Measurements from ENCODE around the gene TNF.

The TNF gene

DNA sequence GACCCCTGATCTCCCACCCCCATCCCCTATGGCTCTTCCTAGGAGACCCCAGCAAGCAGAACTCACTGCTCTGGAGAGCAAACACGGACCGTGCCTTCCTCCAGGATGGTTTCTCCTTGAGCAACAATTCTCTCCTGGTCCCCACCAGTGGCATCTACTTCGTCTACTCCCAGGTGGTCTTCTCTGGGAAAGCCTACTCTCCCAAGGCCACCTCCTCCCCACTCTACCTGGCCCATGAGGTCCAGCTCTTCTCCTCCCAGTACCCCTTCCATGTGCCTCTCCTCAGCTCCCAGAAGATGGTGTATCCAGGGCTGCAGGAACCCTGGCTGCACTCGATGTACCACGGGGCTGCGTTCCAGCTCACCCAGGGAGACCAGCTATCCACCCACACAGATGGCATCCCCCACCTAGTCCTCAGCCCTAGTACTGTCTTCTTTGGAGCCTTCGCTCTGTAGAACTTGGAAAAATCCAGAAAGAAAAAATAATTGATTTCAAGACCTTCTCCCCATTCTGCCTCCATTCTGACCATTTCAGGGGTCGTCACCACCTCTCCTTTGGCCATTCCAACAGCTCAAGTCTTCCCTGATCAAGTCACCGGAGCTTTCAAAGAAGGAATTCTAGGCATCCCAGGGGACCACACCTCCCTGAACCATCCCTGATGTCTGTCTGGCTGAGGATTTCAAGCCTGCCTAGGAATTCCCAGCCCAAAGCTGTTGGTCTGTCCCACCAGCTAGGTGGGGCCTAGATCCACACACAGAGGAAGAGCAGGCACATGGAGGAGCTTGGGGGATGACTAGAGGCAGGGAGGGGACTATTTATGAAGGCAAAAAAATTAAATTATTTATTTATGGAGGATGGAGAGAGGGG lies 1.9 kb upstream of the TNF start:
- no peak for DNase-seq

DNA sequence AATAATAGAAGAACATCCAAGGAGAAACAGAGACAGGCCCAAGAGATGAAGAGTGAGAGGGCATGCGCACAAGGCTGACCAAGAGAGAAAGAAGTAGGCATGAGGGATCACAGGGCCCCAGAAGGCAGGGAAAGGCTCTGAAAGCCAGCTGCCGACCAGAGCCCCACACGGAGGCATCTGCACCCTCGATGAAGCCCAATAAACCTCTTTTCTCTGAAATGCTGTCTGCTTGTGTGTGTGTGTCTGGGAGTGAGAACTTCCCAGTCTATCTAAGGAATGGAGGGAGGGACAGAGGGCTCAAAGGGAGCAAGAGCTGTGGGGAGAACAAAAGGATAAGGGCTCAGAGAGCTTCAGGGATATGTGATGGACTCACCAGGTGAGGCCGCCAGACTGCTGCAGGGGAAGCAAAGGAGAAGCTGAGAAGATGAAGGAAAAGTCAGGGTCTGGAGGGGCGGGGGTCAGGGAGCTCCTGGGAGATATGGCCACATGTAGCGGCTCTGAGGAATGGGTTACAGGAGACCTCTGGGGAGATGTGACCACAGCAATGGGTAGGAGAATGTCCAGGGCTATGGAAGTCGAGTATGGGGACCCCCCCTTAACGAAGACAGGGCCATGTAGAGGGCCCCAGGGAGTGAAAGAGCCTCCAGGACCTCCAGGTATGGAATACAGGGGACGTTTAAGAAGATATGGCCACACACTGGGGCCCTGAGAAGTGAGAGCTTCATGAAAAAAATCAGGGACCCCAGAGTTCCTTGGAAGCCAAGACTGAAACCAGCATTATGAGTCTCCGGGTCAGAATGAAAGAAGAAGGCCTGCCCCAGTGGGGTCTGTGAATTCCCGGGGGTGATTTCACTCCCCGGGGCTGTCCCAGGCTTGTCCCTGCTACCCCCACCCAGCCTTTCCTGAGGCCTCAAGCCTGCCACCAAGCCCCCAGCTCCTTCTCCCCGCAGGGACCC lies 981 bp upstream of the TNF start:
- no peak for DNase-seq

DNA sequence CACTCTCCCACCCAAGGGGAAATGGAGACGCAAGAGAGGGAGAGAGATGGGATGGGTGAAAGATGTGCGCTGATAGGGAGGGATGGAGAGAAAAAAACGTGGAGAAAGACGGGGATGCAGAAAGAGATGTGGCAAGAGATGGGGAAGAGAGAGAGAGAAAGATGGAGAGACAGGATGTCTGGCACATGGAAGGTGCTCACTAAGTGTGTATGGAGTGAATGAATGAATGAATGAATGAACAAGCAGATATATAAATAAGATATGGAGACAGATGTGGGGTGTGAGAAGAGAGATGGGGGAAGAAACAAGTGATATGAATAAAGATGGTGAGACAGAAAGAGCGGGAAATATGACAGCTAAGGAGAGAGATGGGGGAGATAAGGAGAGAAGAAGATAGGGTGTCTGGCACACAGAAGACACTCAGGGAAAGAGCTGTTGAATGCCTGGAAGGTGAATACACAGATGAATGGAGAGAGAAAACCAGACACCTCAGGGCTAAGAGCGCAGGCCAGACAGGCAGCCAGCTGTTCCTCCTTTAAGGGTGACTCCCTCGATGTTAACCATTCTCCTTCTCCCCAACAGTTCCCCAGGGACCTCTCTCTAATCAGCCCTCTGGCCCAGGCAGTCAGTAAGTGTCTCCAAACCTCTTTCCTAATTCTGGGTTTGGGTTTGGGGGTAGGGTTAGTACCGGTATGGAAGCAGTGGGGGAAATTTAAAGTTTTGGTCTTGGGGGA lies 754 bp downstream of the TNF start:
- no peak for DNase-seq

DNA sequence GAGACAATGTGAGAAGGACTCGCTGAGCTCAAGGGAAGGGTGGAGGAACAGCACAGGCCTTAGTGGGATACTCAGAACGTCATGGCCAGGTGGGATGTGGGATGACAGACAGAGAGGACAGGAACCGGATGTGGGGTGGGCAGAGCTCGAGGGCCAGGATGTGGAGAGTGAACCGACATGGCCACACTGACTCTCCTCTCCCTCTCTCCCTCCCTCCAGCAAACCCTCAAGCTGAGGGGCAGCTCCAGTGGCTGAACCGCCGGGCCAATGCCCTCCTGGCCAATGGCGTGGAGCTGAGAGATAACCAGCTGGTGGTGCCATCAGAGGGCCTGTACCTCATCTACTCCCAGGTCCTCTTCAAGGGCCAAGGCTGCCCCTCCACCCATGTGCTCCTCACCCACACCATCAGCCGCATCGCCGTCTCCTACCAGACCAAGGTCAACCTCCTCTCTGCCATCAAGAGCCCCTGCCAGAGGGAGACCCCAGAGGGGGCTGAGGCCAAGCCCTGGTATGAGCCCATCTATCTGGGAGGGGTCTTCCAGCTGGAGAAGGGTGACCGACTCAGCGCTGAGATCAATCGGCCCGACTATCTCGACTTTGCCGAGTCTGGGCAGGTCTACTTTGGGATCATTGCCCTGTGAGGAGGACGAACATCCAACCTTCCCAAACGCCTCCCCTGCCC lies 1.7 kb downstream of the TNF start:
- no peak for DNase-seq

DNA sequence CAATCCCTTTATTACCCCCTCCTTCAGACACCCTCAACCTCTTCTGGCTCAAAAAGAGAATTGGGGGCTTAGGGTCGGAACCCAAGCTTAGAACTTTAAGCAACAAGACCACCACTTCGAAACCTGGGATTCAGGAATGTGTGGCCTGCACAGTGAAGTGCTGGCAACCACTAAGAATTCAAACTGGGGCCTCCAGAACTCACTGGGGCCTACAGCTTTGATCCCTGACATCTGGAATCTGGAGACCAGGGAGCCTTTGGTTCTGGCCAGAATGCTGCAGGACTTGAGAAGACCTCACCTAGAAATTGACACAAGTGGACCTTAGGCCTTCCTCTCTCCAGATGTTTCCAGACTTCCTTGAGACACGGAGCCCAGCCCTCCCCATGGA lies 2.2 kb downstream of the TNF start:
- no peak for DNase-seq

DNA sequence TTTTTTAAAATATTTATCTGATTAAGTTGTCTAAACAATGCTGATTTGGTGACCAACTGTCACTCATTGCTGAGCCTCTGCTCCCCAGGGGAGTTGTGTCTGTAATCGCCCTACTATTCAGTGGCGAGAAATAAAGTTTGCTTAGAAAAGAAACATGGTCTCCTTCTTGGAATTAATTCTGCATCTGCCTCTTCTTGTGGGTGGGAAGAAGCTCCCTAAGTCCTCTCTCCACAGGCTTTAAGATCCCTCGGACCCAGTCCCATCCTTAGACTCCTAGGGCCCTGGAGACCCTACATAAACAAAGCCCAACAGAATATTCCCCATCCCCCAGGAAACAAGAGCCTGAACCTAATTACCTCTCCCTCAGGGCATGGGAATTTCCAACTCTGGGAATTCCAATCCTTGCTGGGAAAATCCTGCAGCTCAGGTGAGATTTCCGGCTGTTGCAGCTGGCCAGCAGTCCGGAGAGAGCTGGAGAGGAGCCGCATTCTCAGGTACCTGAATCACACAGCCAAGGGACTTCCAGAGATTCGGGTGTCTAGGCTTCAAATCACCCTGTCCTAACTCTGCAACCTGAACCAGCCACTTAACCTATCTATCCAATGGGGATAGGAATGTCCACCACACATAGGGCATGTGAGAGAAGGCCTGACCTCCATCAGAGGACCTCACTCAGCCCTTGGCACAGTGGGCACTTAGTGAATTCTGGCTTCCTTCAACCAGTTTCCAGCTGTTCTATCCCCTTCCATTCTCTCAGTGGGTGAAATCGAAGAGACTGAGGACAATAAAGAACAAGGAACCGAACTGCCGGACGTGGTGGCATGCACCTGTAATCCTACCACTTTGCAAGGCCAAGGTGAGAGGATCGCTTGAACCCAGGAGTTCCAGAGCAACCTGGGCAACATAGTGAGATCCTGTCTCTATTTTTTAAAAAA lies 3.1 kb downstream of the TNF start:
- DNase-seq, result no peak

DNA sequence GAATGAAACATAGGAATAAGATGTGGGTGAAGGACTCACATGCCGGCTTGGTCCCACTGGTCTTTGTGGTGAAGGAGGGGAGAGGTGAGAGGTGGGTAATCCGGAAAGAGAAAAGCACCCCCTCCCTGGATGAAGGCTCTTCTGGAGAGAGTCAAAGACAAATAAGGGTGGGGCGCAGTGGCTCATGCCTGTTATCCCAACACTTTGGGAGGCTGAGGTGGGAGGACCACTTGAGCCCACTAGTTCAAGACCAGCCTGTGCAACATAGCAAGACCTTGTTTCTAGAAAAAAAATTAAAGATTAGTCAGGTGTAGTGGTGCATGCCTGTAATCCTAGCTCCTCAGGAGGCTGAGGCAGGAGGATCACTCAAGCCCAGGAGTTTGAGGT lies 3.7 kb downstream of the TNF start:
- no peak for DNase-seq

DNA sequence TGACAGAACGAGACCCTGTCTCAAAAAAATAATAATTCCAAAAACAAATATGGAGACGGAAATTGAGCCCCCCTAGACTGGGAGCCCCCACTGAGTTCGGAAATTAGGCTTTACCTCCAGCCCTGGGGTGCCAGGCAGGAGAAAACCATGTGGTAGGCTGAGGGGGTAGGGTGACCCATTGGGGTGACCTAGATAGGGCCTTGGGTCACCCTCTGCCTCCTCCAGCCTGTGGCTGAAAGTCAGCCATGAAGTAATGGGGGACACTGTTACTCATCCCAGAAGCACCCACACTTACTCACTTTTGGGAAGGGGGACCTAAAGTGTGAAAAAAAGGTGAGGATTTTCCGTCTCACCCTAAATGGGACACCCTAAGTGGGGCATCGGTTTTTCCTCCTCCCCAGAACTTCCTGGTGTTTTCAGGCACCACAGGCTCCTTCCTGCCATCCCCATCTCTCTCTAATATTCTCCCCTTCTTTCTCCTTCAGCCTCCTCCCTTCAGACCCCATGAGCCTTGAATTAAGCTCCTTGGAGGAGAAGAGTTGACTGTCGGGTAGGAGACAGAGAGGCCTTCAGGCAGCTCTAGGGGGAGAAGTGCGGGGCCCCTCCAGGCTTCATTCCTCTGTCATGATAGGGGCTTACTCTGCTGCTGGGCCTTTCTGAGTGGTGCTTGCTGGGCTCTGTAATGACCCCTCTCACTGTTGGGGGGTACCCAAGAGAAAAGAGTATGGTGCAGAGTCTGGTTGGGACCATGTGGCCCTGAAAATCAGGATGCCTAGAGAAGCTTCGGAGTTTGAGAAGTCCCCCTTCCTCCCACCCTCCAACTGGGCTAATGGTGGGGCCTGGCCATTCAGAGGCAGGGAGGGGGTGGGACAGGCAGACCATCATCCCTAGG lies 4.4 kb downstream of the TNF start:
- DNase-seq, result no peak

DNA sequence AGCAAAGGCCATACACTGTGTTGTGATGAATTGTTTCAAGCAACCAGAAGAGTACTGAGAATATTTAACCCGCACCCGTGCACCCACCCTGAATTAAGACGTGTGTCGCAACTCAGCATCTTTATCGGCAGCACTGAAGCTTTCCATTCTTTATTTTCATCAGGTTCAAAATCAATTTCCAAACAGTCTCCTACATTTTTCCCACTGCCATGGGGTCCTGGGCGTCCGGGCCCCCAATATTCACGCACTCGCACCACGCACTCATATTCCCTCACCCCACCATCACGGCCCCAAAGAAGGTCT lies 5.0 kb downstream of the TNF start:
- no peak for DNase-seq

DNA sequence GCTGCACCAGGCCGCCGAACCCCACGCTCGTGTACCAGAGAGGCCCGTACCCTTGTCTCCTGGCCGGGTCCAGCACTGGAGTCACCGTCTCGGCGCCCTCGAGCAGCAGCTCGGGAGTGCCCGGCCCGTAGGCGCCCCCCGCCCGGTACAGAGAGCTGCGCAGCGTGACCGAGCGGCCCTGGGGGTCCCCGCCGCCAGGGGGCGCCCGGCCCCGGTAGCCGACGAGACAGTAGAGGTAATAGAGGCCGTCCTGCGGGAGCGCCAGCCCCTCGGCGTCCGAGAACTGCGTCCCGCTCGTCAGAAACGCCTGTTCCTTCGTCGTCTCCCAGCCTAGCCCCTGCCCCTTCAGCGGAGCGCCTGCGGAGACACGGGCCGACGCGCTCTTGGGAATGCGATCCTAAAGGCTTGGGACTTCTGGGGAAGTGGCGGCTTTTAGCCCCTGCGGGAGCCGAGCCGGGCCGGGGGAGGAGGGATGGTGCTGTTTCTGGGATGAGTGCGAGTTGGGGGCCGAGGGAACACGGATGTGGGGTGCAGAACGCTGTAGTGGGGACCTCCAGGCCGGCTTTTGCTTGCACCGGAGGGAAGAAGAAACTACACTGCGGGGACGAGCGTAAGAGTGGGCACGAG lies 5.6 kb downstream of the TNF start:
- peak; percentile 94 for DNase-seq

DNA sequence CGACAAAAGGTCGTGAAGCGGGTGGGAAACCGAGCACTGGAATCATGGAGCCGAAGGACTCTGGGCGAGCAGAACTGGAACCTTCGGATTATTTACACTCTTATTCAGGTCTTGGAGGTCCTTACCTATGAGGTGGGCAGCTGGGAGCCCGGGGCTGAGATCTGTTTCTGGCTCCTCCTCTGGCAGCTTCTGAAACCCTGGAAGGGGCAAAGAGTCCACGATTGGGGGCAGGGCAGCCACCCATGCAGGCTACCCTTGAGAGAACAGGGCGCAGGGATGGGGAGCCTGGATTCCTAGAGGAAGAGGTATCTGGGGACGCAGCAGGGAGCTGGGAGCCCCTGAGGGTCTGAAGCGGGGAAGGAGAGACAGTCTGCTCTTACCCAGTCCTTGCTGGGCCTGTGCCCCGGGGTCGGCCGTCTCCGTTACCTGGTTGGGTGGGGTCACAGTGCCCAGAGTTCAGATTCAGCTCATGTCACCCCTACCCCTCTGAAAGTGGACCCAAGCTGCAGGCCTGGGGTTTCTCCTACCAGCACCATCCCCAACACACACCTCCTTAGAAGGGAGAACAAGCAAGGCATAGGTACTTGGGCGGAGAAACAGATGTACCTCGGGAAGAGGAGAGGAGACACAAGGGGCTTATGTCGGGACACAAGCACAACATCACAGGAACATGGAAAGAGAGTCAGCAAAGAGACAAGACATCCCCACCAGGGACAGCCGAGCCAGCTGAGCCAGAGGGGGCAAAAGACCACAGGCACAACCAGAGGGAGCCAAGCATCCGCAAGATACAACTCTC lies 6.3 kb downstream of the TNF start:
- no peak for DNase-seq

DNA sequence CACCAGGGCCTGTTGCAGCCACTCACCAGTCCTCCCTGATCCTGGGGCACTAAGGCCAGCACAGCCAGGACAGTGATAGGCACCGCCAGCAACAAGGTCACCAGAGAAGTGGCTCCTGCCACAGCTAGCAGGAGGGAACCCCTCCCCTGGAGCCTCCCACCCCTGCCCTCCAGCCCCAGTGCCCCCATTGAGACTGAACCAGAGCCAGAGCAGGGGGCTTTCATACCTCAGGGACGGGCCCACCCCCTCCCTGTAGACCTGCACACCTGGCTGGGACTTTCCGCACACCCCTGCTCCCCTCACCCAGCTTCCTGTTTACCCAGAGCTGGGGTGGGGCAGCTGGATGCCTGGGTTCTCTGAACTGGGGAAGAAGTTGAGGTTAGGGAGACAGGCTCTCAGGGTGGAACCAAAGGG lies 6.9 kb downstream of the TNF start, which contains the start of gene LTB:
LTB (minus strand) TSS at position 195 of the 414 bp plus-strand sequence; CDS start at position 188, 7 bp downstream.
- DNase-seq, result no peak

DNA sequence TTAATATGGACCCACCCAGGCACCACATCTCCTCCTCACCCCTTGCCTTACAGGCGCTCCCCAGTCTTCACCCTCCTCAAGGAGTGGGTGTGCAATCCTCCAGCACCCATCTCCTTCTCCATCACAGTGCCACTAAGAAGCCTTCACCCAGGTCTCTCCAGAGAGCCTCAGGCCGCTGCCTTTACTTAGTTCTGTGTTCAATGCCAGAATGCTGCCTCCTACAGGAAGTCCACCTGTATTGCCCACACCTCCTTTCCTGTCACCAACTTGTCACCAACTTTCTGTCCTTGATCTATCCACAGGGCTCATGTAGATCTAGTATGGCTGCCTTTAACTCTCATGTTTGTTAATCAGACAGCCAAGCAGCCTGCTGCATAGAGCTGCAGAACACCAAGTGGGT lies 10.1 kb downstream of the TNF start:
- no peak for DNase-seq

DNA sequence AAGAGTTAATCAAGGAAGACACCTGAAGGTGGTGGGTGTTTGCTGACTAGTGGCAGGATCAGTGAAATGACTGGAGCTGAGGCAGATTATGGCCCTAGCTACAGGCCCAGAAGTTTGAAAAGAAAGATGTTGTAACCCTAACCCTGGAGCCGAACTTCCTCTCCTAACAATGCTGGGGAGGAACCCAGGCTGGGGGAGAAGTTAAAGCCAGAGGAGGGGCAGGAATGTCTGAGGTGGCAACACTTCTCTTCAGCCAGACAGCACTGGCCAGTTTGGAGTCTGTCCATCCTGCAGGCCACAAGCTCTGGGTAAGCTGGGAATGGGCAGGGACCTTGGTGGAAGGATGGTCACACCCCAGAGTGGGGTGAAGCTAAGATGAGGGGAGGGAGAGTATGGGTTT lies 10.6 kb downstream of the TNF start, which contains the start of gene LST1:
LST1 (plus strand) TSS at position 270 of the 400 bp plus-strand sequence. CDS start 1,023 bp downstream, outside the sequence.
- DNase-seq, result no peak

DNA sequence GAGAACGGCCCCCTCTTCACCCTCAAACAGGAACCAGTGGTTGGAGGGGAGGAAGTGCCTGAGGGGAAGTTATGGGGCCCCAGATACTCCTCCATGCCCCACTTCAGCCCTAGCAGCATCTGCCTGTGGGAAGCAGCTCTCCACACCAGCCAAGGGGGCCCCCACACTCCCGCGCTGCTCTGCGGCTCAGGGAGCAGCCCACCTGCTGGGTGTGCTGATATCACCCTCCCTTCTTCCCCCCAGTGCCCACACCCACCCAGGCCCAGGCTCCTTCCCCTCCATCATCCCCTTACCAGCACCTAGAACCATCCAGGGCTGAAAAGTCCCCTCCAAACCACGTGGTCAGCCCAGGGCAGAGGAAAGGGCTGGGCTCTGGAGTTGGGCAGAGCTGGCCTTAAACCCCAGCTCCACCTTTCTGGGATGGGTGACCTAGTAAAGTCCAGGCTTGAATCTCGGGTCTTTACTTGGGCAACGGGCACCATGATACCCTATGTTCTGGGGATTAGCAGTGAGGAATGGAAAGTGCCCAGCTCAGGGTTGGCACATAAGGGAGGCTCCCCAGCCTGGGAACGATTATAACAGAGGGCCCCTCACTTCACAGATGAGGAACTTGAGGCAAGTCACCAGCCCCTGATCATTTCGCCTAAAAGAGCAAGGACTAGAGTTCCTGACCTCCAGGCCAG lies 11.4 kb downstream of the TNF start:
- no peak for DNase-seq

DNA sequence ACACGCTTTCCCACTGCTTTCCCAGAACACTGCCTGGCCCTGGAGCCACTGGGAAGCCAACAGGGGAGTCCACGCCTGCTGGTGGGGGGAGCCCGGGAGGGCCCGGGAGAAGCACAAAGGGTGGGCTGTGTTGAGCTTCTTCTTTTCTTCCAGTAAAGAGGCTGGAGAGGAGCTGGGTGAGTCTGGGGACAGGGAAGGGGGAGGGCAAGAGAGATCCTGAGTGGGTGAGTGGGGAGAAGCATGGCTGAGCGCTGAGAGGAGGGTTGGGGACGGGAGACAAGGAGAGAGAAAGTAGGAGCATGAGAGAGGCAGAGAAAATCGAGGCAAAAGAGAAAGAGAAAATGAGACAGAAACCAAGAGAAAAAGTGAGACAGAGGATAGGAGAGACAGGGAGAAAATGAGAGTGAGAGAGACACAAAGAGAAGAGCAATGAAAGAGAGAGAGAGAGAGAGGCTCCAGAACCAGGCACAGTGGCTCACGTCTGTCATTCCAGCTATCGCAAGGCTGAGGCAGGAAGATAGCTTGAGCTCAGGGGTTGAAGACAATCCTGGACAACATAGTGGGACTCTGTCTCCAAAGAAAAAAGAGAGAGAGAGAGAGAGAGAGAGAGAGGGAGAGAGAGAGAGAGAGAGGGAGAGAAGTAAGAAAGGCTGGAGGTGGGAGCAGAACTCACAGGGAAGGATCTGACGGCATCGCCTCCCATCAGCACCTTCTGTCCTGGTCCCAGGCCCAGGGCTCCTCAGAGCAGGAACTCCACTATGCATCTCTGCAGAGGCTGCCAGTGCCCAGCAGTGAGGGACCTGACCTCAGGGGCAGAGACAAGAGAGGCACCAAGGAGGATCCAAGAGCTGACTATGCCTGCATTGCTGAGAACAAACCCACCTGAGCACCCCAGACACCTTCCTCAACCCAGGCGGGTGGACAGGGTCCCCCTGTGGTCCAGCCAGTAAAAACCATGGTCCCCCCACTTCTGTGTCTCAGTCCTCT lies 12.7 kb downstream of the TNF start:
- no peak for DNase-seq
